HEK293 (cell line): ENCODE results near the gene ST3GAL5.

Source experiments
- CTCF ChIA-PET: fragments of 350-600 bp; formaldehyde crosslinking; extraction: SDS; loops from one replicate; lab custom pipeline; 2021; ENCODE audit warnings: antibody characterized with exemption; lab: Yijun Ruan, JAX
- POLR2A ChIA-PET: fragments of 300-600 bp; formaldehyde crosslinking; extraction: SDS; loops from one replicate; lab custom pipeline; 2020; ENCODE audit warnings: antibody characterized with exemption, inconsistent platforms; lab: Yijun Ruan, JAX
- H3K27ac ChIP-seq: fragments of 200-500 bp; sonication (Bioruptor generic); 2 replicates; pipeline ENCODE4 v1.5.1; 2014; ENCODE audit warnings: low read depth, low read length, control low read depth, inconsistent platforms; ENCODE audit errors: extremely low read depth
- H3K36me3 ChIP-seq, 2 experiments: fragments of 200-500 bp in 1 of 2; sonication (Bioruptor generic) in 1 of 2; 1 replicate in 1 of 2; 2 replicates in 1 of 2; pipeline ENCODE4 v1.5.1; 2014 to 2017; ENCODE audit warnings: inconsistent platforms in 2 of 2, low read length in 2 of 2; ENCODE audit not compliant: control insufficient read depth in 2 of 2, insufficient read depth in 1 of 2
- H3K4me1 ChIP-seq: fragments of 200-500 bp; sonication (Bioruptor generic); 2 replicates; pipeline ENCODE4 v1.5.1; 2014; ENCODE audit warnings: mild to moderate bottlenecking, low read length, inconsistent platforms; ENCODE audit not compliant: control insufficient read depth, insufficient read depth
- H3K4me3 ChIP-seq: 2 replicates; pipeline ENCODE4 v1.5.1; 2011; ENCODE audit warnings: low read depth, mild to moderate bottlenecking, control low read depth, low read length, moderate library complexity
- H3K9me3 ChIP-seq: fragments of 200-500 bp; sonication (Bioruptor generic); 2 replicates; pipeline ENCODE4 v1.5.1; 2014; ENCODE audit warnings: low read depth, low read length, inconsistent platforms; ENCODE audit not compliant: control insufficient read depth, insufficient read depth
- MYNN ChIP-seq: fragments of 450-650 bp; formaldehyde crosslinking; IDR thresholded peaks from 2 replicates; pipeline ENCODE4 v1.5.1; 2016; ENCODE audit warnings: missing biosample characterization, missing genetic modification characterization, borderline replicate concordance
- MZF1 ChIP-seq: fragments of 450-650 bp; formaldehyde crosslinking; IDR thresholded peaks from 2 replicates; pipeline ENCODE4 v1.5.1; 2017; ENCODE audit warnings: missing biosample characterization, missing genetic modification characterization, borderline replicate concordance
- SP2 ChIP-seq: fragments of 450-650 bp; formaldehyde crosslinking; IDR thresholded peaks from 2 replicates; pipeline ENCODE4 v1.5.1; 2016; ENCODE audit warnings: missing biosample characterization, missing genetic modification characterization
- SP7 ChIP-seq: fragments of 450-650 bp; formaldehyde crosslinking; IDR thresholded peaks from 2 replicates; pipeline ENCODE4 v1.5.1; 2016; ENCODE audit warnings: missing biosample characterization, missing genetic modification characterization
- WT1 ChIP-seq: fragments of 450-650 bp; formaldehyde crosslinking; IDR thresholded peaks from 2 replicates; pipeline ENCODE4 v1.5.1; 2016; ENCODE audit warnings: missing biosample characterization, missing genetic modification characterization
- YY2 ChIP-seq: fragments of 450-650 bp; formaldehyde crosslinking; IDR thresholded peaks from 2 replicates; pipeline ENCODE4 v1.5.1; 2016; ENCODE audit warnings: missing biosample characterization, missing genetic modification characterization
- ZEB2 ChIP-seq: fragments of 450-650 bp; formaldehyde crosslinking; IDR thresholded peaks from 2 replicates; pipeline ENCODE4 v1.5.1; 2016; ENCODE audit warnings: missing biosample characterization, missing genetic modification characterization
- ZNF112 ChIP-seq: fragments of 450-650 bp; formaldehyde crosslinking; IDR thresholded peaks from 2 replicates; pipeline ENCODE4 v1.5.0; 2017; ENCODE audit warnings: missing biosample characterization, missing genetic modification characterization
- ZNF169 ChIP-seq: fragments of 450-650 bp; formaldehyde crosslinking; IDR thresholded peaks from 2 replicates; pipeline ENCODE4 v1.5.1; 2016; ENCODE audit warnings: missing biosample characterization, missing genetic modification characterization
- ZNF211 ChIP-seq: fragments of 450-650 bp; formaldehyde crosslinking; IDR thresholded peaks from 2 replicates; pipeline ENCODE4 v1.5.1; 2016; ENCODE audit warnings: low read depth, missing biosample characterization, missing genetic modification characterization
- ZNF426 ChIP-seq: fragments of 450-650 bp; formaldehyde crosslinking; IDR thresholded peaks from 2 replicates; pipeline ENCODE4 v1.5.1; 2017; ENCODE audit warnings: missing biosample characterization, missing genetic modification characterization, mild to moderate bottlenecking, inconsistent platforms, moderate library complexity
- ZNF48 ChIP-seq: fragments of 450-650 bp; formaldehyde crosslinking; IDR thresholded peaks from 2 replicates; pipeline ENCODE4 v1.5.1; 2016; ENCODE audit warnings: missing biosample characterization, missing genetic modification characterization
- ZNF510 ChIP-seq: fragments of 450-650 bp; formaldehyde crosslinking; IDR thresholded peaks from 2 replicates; pipeline ENCODE4 v1.5.1; 2018; ENCODE audit warnings: mild to moderate bottlenecking, missing genetic modification characterization, missing biosample characterization; ENCODE audit not compliant: insufficient replicate concordance
- ZNF555 ChIP-seq: fragments of 450-650 bp; formaldehyde crosslinking; conservative IDR thresholded peaks from 2 replicates; pipeline ENCODE4 v1.5.1; 2017; ENCODE audit warnings: missing biosample characterization, mild to moderate bottlenecking, missing genetic modification characterization, inconsistent platforms
- ZNF610 ChIP-seq: fragments of 450-650 bp; formaldehyde crosslinking; IDR thresholded peaks from 2 replicates; pipeline ENCODE4 v1.5.1; 2016; ENCODE audit warnings: missing biosample characterization, missing genetic modification characterization, borderline replicate concordance
- ZNF660 ChIP-seq: fragments of 450-650 bp; IDR thresholded peaks from 2 replicates; pipeline ENCODE4 v1.5.1; 2018; ENCODE audit warnings: missing biosample characterization, mild to moderate bottlenecking, missing genetic modification characterization
- TF ChIP-seq, protein P1 (sequence below): fragments of 450-650 bp; formaldehyde crosslinking; IDR thresholded peaks from 2 replicates; pipeline ENCODE4 v1.5.1; 2016; ENCODE audit warnings: missing biosample characterization, missing genetic modification characterization
- TF ChIP-seq, protein P2 (sequence below): fragments of 450-650 bp; formaldehyde crosslinking; IDR thresholded peaks from 2 replicates; pipeline ENCODE4 v1.5.1; 2016; ENCODE audit warnings: missing biosample characterization, missing genetic modification characterization
- TF ChIP-seq, protein P3 (sequence below): fragments of 450-650 bp; formaldehyde crosslinking; IDR thresholded peaks from 2 replicates; pipeline ENCODE4 v1.5.1; 2016; ENCODE audit warnings: missing biosample characterization, missing genetic modification characterization
- TF ChIP-seq, protein P4 (sequence below): fragments of 450-650 bp; formaldehyde crosslinking; IDR thresholded peaks from 2 replicates; pipeline ENCODE4 v1.5.1; 2016; ENCODE audit warnings: missing biosample characterization, missing genetic modification characterization, low read depth
- TF ChIP-seq, protein P5 (sequence below): fragments of 450-650 bp; IDR thresholded peaks from 2 replicates; pipeline ENCODE4 v1.5.1; 2018; ENCODE audit warnings: missing biosample characterization, missing genetic modification characterization
- TF ChIP-seq, protein P6 (sequence below): fragments of 450-650 bp; formaldehyde crosslinking; IDR thresholded peaks from 2 replicates; pipeline ENCODE4 v1.5.1; 2017; ENCODE audit warnings: missing biosample characterization, missing genetic modification characterization
- TF ChIP-seq, protein P7 (sequence below): fragments of 450-650 bp; IDR thresholded peaks from 2 replicates; pipeline ENCODE4 v1.5.1; 2018; ENCODE audit warnings: missing biosample characterization, mild to moderate bottlenecking, missing genetic modification characterization

ST3GAL5 gene

DNA sequence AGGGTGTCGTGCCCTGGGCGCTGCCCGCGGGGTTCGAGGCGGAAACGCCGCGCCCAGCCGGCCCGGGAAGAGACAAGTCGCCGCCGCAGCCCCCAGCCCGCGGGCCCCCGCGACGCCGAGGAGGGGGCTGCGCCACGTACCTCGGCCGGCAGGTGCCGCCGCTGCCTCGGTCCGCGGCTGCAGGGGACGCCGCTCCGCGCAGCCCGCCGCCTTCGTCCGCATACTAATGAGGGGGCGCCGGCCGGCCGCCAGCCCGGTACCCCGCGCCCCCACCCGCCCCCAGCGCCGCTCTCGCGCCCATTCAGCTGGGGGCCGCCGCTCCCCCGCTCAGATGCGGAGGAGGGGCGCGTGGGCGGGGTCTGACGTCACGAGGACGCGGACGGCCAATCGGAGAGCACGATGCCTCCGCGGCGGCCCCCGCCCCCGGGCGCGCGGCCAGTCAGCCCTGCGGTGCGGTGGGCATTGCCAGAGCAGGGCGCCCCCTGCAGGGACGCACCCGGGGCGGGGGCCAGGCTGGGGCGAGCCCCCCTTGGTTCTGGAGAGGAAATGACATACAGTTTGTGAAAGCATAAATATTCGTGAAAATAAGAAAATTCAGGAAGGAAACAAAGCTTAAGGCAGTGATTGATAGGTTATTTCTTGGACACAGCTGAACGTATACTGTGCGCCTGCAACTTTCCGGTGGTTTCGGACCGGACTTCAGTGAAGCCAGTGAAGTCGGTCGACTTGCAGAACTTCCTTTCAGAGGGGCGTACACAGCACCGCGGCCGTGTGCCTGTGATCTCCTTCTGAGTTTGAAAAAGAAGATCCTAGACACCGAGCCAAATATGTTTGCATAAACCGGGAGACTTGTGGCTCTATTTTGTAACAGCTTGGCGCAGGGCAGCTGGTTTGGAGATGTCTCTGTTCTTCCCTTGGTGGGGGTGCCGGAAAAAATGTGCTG is at the start of gene ST3GAL5:
Gene ST3GAL5, minus strand, starts transcription at position 307 of the 943 bp plus-strand sequence. Its CDS starts 85 bp downstream, at position 222.
- CTCF ChIA-PET = interaction anchor here (0.6 to 4.3 kb wide), 42 partner anchors 8 to 500 kb away, joined by 3 to 21 read pairs (median 5); no protein-coding TSS in a partner anchor
- Histone ChIP-seq H3K9me3 (no peaks in the 10 kb centered on the region), H3K36me3 (no peaks in the 10 kb centered on the region), H3K27ac (peak within 1 kb of the TSS; percentile 65; the same call in 1 of the 2 replicates), H3K4me1 (peaks cover 10% of the 10 kb centered on the region; the same call in 1 of the 2 replicates), H3K4me3 (peak within 1 kb of the TSS; percentile 60)
- POLR2A ChIA-PET = interaction anchor here (1.2 kb wide), 1 partner anchor 13 kb away, joined by 4 read pairs; no protein-coding TSS in a partner anchor
- TF ChIP-seq ZEB2 (no peak; the same call in none of the 2 replicates), MZF1 (tag by site-specific recombination) (no peak), SP7 (tag by site-specific recombination) (no peak), MYNN (tag by site-specific recombination) (no peak), ZNF169 (tag by site-specific recombination) (no peak), ZNF660 (tag by site-specific recombination) (peak; percentile 56; the same call in 1 of the 2 replicates), ZNF48 (tag by site-specific recombination) (no peak), YY2 (tag by site-specific recombination) (no peak), WT1 (no peak), ZNF610 (no peak), SP2 (tag by site-specific recombination) (peak; percentile 36), ZNF211 (no peak), ZNF426 (tag by site-specific recombination) (no peak), ZNF112 (no peak), ZNF510 (tag by site-specific recombination) (no peak), ZNF555 (tag by site-specific recombination) (no peak)
- TF ChIP-seq, protein P1, sequence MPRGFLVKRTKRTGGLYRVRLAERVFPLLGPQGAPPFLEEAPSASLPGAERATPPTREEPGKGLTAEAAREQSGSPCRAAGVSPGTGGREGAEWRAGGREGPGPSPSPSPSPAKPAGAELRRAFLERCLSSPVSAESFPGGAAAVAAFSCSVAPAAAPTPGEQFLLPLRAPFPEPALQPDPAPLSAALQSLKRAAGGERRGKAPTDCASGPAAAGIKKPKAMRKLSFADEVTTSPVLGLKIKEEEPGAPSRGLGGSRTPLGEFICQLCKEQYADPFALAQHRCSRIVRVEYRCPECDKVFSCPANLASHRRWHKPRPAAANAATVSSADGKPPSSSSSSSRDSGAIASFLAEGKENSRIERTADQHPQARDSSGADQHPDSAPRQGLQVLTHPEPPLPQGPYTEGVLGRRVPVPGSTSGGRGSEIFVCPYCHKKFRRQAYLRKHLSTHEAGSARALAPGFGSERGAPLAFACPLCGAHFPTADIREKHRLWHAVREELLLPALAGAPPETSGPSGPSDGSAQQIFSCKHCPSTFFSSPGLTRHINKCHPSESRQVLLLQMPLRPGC (tag by site-specific recombination) = no peak
- TF ChIP-seq, protein P2, sequence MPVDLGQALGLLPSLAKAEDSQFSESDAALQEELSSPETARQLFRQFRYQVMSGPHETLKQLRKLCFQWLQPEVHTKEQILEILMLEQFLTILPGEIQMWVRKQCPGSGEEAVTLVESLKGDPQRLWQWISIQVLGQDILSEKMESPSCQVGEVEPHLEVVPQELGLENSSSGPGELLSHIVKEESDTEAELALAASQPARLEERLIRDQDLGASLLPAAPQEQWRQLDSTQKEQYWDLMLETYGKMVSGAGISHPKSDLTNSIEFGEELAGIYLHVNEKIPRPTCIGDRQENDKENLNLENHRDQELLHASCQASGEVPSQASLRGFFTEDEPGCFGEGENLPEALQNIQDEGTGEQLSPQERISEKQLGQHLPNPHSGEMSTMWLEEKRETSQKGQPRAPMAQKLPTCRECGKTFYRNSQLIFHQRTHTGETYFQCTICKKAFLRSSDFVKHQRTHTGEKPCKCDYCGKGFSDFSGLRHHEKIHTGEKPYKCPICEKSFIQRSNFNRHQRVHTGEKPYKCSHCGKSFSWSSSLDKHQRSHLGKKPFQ = no peak
- TF ChIP-seq, protein P3, sequence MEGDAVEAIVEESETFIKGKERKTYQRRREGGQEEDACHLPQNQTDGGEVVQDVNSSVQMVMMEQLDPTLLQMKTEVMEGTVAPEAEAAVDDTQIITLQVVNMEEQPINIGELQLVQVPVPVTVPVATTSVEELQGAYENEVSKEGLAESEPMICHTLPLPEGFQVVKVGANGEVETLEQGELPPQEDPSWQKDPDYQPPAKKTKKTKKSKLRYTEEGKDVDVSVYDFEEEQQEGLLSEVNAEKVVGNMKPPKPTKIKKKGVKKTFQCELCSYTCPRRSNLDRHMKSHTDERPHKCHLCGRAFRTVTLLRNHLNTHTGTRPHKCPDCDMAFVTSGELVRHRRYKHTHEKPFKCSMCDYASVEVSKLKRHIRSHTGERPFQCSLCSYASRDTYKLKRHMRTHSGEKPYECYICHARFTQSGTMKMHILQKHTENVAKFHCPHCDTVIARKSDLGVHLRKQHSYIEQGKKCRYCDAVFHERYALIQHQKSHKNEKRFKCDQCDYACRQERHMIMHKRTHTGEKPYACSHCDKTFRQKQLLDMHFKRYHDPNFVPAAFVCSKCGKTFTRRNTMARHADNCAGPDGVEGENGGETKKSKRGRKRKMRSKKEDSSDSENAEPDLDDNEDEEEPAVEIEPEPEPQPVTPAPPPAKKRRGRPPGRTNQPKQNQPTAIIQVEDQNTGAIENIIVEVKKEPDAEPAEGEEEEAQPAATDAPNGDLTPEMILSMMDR (tag by site-specific recombination) = peak; percentile 74
- TF ChIP-seq, protein P4, sequence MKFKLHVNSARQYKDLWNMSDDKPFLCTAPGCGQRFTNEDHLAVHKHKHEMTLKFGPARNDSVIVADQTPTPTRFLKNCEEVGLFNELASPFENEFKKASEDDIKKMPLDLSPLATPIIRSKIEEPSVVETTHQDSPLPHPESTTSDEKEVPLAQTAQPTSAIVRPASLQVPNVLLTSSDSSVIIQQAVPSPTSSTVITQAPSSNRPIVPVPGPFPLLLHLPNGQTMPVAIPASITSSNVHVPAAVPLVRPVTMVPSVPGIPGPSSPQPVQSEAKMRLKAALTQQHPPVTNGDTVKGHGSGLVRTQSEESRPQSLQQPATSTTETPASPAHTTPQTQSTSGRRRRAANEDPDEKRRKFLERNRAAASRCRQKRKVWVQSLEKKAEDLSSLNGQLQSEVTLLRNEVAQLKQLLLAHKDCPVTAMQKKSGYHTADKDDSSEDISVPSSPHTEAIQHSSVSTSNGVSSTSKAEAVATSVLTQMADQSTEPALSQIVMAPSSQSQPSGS (tag by site-specific recombination) = no peak
- TF ChIP-seq, protein P5, sequence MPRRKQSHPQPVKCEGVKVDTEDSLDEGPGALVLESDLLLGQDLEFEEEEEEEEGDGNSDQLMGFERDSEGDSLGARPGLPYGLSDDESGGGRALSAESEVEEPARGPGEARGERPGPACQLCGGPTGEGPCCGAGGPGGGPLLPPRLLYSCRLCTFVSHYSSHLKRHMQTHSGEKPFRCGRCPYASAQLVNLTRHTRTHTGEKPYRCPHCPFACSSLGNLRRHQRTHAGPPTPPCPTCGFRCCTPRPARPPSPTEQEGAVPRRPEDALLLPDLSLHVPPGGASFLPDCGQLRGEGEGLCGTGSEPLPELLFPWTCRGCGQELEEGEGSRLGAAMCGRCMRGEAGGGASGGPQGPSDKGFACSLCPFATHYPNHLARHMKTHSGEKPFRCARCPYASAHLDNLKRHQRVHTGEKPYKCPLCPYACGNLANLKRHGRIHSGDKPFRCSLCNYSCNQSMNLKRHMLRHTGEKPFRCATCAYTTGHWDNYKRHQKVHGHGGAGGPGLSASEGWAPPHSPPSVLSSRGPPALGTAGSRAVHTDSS = no peak
- TF ChIP-seq, protein P6, sequence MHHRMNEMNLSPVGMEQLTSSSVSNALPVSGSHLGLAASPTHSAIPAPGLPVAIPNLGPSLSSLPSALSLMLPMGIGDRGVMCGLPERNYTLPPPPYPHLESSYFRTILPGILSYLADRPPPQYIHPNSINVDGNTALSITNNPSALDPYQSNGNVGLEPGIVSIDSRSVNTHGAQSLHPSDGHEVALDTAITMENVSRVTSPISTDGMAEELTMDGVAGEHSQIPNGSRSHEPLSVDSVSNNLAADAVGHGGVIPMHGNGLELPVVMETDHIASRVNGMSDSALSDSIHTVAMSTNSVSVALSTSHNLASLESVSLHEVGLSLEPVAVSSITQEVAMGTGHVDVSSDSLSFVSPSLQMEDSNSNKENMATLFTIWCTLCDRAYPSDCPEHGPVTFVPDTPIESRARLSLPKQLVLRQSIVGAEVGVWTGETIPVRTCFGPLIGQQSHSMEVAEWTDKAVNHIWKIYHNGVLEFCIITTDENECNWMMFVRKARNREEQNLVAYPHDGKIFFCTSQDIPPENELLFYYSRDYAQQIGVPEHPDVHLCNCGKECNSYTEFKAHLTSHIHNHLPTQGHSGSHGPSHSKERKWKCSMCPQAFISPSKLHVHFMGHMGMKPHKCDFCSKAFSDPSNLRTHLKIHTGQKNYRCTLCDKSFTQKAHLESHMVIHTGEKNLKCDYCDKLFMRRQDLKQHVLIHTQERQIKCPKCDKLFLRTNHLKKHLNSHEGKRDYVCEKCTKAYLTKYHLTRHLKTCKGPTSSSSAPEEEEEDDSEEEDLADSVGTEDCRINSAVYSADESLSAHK (tag by site-specific recombination) = peak; percentile 20; the same call in 1 of the 2 replicates
- TF ChIP-seq, protein P7, sequence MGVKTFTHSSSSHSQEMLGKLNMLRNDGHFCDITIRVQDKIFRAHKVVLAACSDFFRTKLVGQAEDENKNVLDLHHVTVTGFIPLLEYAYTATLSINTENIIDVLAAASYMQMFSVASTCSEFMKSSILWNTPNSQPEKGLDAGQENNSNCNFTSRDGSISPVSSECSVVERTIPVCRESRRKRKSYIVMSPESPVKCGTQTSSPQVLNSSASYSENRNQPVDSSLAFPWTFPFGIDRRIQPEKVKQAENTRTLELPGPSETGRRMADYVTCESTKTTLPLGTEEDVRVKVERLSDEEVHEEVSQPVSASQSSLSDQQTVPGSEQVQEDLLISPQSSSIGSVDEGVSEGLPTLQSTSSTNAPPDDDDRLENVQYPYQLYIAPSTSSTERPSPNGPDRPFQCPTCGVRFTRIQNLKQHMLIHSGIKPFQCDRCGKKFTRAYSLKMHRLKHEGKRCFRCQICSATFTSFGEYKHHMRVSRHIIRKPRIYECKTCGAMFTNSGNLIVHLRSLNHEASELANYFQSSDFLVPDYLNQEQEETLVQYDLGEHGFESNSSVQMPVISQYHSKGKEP (tag by site-specific recombination) = 0 out of 2 replicates have a peak, but pooled peaks have one; percentile 25
